GM23338 (cell line): Measurements from ENCODE around the gene FLYWCH1. TPM values are rescaled to one million over a fixed set of nuclear protein-coding genes. Genes with fewer than 3 reads are reported as not detected.

Experiments used
- ATAC-seq: fragments of 200-7000 bp; cut with Tn5 transposase; 3 replicates; pipeline ENCODE4 v1.9.1; 2020
- DNase-seq: peaks from one replicate; pipeline ENCODE4 v3.0.0-alpha.2; 2015; ENCODE audit warnings: low spot score
- H2AFZ ChIP-seq: fragments of 200-600 bp; sonication (generic); 2 replicates; pipeline ENCODE4 v1.8.0; 2016; ENCODE audit warnings: antibody characterized with exemption, mild to moderate bottlenecking, moderate library complexity
- H3F3A ChIP-seq: fragments of 200-600 bp; sonication (generic); replicated peaks from 2 replicates; pipeline ENCODE4 v1.8.0; 2017; ENCODE audit warnings: antibody characterized with exemption, mixed run types, low read depth
- H3K27ac ChIP-seq: fragments of 200-600 bp; sonication (generic); 2 replicates; pipeline ENCODE4 v1.6.1; 2016; ENCODE audit warnings: low read depth
- H3K27me3 ChIP-seq: fragments of 200-600 bp; sonication (generic); 2 replicates; pipeline ENCODE4 v1.8.0; 2016; ENCODE audit warnings: mild to moderate bottlenecking, mixed run types, moderate library complexity; ENCODE audit not compliant: insufficient read depth
- H3K36me3 ChIP-seq: fragments of 200-600 bp; sonication (generic); 2 replicates; pipeline ENCODE4 v1.8.0; 2016; ENCODE audit warnings: mild to moderate bottlenecking; ENCODE audit not compliant: insufficient read depth
- H3K4me1 ChIP-seq: fragments of 200-600 bp; sonication (generic); 2 replicates; pipeline ENCODE4 v1.8.0; 2016; ENCODE audit warnings: mild to moderate bottlenecking, moderate library complexity; ENCODE audit not compliant: insufficient read depth
- H3K4me2 ChIP-seq: fragments of 200-600 bp; sonication (generic); 2 replicates; pipeline ENCODE4 v1.7.1; 2017; ENCODE audit warnings: mixed run types
- H3K4me3 ChIP-seq: fragments of 200-600 bp; sonication (generic); 2 replicates; pipeline ENCODE4 v1.6.1; 2016; ENCODE audit warnings: mixed run types
- H3K79me2 ChIP-seq: fragments of 200-600 bp; sonication (generic); replicated peaks from 2 replicates; pipeline ENCODE4 v1.8.0; 2017; ENCODE audit warnings: mild to moderate bottlenecking; ENCODE audit not compliant: insufficient read depth
- H3K9me2 ChIP-seq: fragments of 200-600 bp; sonication (generic); 2 replicates; pipeline ENCODE4 v1.8.0; 2017; ENCODE audit not compliant: insufficient read depth
- H4K20me1 ChIP-seq: fragments of 200-600 bp; sonication (generic); replicated peaks from 2 replicates; pipeline ENCODE4 v1.8.0; 2017; ENCODE audit warnings: mild to moderate bottlenecking; ENCODE audit not compliant: insufficient read depth
- H3K27ac Mint-ChIP-seq: 2 replicates; pipeline ENCODE4 v1.8.0; 2020; ENCODE audit warnings: inconsistent platforms, mild to moderate bottlenecking, moderate library complexity, mixed read lengths
- H3K27me3 Mint-ChIP-seq: 3 replicates; pipeline ENCODE4 v1.8.0; 2022; ENCODE audit warnings: low read depth, mild to moderate bottlenecking, moderate library complexity, mixed read lengths, inconsistent platforms; ENCODE audit not compliant: insufficient read depth, poor library complexity
- H3K36me3 Mint-ChIP-seq: 3 replicates; pipeline ENCODE4 v1.8.0; 2021; ENCODE audit warnings: low read depth, mild to moderate bottlenecking, inconsistent platforms, moderate library complexity, mixed read lengths
- H3K4me1 Mint-ChIP-seq: 3 replicates; pipeline ENCODE4 v1.8.0; 2020; ENCODE audit warnings: mild to moderate bottlenecking, inconsistent platforms, mixed read lengths
- H3K4me3 Mint-ChIP-seq: 3 replicates; pipeline ENCODE4 v1.8.0; 2021; ENCODE audit warnings: moderate library complexity, mild to moderate bottlenecking, inconsistent platforms, mixed read lengths
- H3K9me3 Mint-ChIP-seq: 3 replicates; pipeline ENCODE4 v1.8.0; 2020; ENCODE audit warnings: moderate library complexity, mild to moderate bottlenecking, inconsistent platforms, mixed read lengths
- EZH2 ChIP-seq: fragments of 200-600 bp; sonication (generic); IDR thresholded peaks from one replicate; pipeline ENCODE4 v1.8.0; 2017; ENCODE audit warnings: antibody characterized with exemption, mild to moderate bottlenecking, low read depth; ENCODE audit not compliant: unreplicated experiment
- JUNB ChIP-seq: IDR thresholded peaks from one replicate; pipeline ENCODE4 v1.6.1; 2016; ENCODE audit warnings: antibody characterized with exemption; ENCODE audit not compliant: unreplicated experiment
- NANOG ChIP-seq: IDR thresholded peaks from 2 replicates; pipeline ENCODE4 v1.6.1; 2016; ENCODE audit warnings: antibody characterized with exemption, borderline replicate concordance
- STAT1 ChIP-seq: IDR thresholded peaks from one replicate; pipeline ENCODE4 v1.6.1; 2016; ENCODE audit warnings: antibody characterized with exemption; ENCODE audit not compliant: unreplicated experiment
- polyA plus RNA-seq: library from polyadenylated mRNA; unstranded; fragments of >200 nt; fragmentation: Nextera tagmentation; extraction: Ambion mirVana; gene quantifications from 2 replicates; pipeline ENCODE4 v1.2.1, GENCODE V29; 2016
- total RNA-seq: library from RNA; depleted of rRNA; stranded (reverse); fragments of >200 nt; shearing (Covaris generic); gene quantifications from 2 replicates; pipeline ENCODE4 v1.2.3, GENCODE V29; 2014
- TF ChIP-seq, protein P1 (sequence below): fragments of 250-450 bp; sonication (Bioruptor Pico); IDR thresholded peaks from 2 replicates; pipeline ENCODE4 v1.5.0; 2020; ENCODE audit warnings: mild to moderate bottlenecking, moderate library complexity

FLYWCH1 gene
- total and polyA plus RNA-seq, 2 experiments from 2014 or later = 6.0 to 29.3 TPM

DNA sequence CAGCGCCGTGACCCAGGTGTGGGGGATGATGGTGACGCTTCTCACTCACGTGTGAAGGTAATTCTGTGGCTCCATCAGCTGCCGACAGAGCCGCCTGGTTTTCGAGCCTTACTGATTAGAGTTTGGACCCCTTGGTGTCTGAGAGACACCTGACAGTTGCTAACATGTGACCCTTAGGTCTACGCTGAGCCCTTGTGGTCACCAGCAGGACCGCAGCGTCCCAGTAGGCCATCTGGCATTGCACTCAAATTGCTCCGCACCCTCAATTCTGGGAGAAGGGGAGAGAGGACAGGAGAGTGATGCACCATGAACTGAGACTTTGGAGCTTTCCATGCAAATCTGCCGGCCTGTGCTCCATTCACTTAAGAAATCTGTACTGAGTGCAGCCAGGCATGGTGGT, 2.5 kb downstream of the FLYWCH1 start (continued):
- TF ChIP-seq, protein P1, sequence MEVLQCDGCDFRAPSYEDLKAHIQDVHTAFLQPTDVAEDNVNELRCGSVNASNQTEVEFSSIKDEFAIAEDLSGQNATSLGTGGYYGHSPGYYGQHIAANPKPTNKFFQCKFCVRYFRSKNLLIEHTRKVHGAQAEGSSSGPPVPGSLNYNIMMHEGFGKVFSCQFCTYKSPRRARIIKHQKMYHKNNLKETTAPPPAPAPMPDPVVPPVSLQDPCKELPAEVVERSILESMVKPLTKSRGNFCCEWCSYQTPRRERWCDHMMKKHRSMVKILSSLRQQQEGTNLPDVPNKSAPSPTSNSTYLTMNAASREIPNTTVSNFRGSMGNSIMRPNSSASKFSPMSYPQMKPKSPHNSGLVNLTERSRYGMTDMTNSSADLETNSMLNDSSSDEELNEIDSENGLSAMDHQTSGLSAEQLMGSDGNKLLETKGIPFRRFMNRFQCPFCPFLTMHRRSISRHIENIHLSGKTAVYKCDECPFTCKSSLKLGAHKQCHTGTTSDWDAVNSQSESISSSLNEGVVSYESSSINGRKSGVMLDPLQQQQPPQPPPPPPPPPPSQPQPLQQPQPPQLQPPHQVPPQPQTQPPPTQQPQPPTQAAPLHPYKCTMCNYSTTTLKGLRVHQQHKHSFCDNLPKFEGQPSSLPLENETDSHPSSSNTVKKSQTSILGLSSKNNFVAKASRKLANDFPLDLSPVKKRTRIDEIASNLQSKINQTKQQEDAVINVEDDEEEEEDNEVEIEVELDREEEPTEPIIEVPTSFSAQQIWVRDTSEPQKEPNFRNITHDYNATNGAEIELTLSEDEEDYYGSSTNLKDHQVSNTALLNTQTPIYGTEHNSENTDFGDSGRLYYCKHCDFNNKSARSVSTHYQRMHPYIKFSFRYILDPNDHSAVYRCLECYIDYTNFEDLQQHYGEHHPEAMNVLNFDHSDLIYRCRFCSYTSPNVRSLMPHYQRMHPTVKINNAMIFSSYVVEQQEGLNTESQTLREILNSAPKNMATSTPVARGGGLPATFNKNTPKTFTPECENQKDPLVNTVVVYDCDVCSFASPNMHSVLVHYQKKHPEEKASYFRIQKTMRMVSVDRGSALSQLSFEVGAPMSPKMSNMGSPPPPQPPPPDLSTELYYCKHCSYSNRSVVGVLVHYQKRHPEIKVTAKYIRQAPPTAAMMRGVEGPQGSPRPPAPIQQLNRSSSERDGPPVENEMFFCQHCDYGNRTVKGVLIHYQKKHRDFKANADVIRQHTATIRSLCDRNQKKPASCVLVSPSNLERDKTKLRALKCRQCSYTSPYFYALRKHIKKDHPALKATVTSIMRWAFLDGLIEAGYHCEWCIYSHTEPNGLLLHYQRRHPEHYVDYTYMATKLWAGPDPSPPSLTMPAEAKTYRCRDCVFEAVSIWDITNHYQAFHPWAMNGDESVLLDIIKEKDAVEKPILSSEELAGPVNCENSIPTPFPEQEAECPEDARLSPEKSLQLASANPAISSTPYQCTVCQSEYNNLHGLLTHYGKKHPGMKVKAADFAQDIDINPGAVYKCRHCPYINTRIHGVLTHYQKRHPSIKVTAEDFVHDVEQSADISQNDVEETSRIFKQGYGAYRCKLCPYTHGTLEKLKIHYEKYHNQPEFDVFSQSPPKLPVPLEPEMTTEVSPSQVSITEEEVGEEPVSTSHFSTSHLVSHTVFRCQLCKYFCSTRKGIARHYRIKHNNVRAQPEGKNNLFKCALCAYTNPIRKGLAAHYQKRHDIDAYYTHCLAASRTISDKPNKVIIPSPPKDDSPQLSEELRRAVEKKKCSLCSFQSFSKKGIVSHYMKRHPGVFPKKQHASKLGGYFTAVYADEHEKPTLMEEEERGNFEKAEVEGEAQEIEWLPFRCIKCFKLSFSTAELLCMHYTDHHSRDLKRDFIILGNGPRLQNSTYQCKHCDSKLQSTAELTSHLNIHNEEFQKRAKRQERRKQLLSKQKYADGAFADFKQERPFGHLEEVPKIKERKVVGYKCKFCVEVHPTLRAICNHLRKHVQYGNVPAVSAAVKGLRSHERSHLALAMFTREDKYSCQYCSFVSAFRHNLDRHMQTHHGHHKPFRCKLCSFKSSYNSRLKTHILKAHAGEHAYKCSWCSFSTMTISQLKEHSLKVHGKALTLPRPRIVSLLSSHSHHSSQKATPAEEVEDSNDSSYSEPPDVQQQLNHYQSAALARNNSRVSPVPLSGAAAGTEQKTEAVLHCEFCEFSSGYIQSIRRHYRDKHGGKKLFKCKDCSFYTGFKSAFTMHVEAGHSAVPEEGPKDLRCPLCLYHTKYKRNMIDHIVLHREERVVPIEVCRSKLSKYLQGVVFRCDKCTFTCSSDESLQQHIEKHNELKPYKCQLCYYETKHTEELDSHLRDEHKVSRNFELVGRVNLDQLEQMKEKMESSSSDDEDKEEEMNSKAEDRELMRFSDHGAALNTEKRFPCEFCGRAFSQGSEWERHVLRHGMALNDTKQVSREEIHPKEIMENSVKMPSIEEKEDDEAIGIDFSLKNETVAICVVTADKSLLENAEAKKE (CRISPR knock-in tag) = no peak

DNA sequence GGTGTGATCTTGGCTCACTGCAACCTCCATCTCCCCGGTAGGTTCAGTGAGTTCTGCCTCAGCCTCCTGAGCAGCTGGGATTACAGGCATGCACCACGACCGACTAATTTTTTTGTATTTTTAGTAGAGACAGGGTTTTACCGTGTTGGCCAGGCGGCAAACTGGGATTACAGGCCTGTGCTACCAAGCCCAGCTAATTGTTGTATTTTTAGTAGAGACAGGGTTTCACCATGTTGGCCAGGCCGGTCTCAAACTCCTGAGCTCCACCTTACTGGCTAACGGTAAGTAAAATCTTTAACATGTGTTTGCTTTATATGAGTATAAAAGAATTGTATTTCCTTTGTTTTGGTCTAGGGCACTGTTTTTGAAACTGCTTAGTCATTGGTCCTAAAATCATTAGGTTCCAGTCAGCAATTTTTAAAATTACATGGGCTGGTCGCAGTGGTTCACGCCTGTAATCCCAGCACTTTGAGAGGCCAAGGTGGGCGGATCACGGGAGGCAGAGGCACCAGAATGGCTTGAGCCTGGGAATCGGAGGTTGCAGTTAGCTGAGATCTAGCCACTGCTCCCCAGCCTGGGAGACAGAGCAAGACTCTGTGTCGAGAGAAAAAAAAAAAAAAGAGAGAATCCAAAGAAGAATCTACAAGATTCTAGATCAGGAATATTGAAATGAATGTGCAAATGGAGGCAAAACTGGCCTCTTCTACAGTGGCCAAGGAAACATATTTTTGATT, 3.6 kb downstream of the FLYWCH1 start:
- H3K27me3 Mint-ChIP-seq = peaks cover 16% of the 10 kb centered on the region
- H3K9me3 Mint-ChIP-seq = no peaks in the 10 kb centered on the region
- H4K20me1 ChIP-seq = no peaks in the 10 kb centered on the region; the same call in 1 of the 2 replicates
- no peaks in the 10 kb centered on the region for H3K9me2 ChIP-seq
- H3K4me1 ChIP-seq = peaks cover 8% of the 10 kb centered on the region
- H3K4me2 ChIP-seq = no peak overlapping the region
- H3F3A ChIP-seq = peaks cover 14% of the 10 kb centered on the region; the same call in 1 of the 2 replicates
- H3K27me3 ChIP-seq = peaks cover 11% of the 10 kb centered on the region
- 0 out of 2 replicates have a peak, but pooled peaks cover 4% of the 10 kb centered on the region for H3K36me3 ChIP-seq
- DNase-seq = no peak
- peak overlapping the region; percentile 93 for H3K27ac Mint-ChIP-seq
- no peak overlapping the region for H3K4me3 ChIP-seq
- no peak overlapping the region for H2AFZ ChIP-seq
- H3K27ac ChIP-seq = 0 out of 2 replicates have a peak overlapping the region, but pooled peaks have one; percentile 69
- H3K79me2 ChIP-seq = no peaks in the 10 kb centered on the region
- peaks cover 11% of the 10 kb centered on the region for H3K4me1 Mint-ChIP-seq
- H3K36me3 Mint-ChIP-seq = peaks cover 3% of the 10 kb centered on the region; the same call in 2 of the 3 replicates
- no peak for ATAC-seq
- no peak overlapping the region for H3K4me3 Mint-ChIP-seq
- TF ChIP-seq NANOG (no peak), STAT1 (no peak), EZH2 (no peak), JUNB (no peak)
- TF ChIP-seq, protein P1 (CRISPR knock-in tag) = no peak
